ENCODE measurements around the gene SMLR1.

Gene SMLR1

DNA sequence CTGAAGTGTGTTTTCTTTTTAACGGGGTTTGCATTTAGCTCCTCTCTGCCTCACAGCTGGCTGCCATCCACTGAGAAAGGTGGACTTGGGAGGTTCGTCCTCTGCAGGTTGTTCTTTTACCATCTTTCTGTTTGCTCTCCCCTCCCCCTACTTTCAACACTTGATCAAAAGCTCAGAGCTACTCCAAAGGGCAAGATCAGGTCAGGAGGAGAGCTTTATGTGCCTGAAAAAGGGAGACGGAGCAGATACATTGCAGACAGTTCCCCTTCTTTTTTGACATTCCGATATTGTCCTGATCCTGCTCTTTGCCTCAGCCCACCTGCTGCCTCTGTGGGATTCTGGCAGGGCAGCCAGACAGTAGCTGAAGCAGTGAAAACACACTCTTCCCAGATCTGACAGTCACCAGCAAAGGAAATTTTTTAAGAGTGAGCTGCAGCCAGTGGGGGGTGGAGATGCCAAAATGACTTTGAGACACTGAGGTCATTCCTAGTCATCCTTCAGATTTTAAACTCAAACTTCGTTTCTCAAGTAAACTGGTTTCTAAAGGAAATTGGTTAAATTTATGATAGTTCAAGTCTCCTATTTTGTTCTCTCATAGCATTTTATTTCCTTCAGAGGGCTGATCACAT is 26.5 kb downstream of the SMLR1 start:
- no peak for DNase-seq

DNA sequence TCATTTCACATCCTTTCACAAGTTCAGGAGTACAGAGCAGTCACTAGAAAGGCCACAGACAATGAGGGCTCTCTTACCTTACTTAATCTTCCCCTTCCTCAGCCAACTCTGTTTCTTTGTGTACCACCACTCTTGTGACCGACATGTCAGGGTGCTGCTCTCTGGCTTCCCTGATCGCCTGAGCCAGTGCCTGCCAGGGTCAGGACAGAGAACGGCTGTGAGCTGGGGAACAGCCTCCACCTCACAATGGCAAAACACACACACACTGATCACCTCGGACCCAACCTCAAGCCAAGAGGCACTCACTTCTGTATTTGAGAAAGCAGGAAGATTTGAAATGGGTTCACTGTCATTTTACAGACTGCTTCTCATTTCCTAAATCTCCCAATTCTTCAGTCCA is 30.8 kb downstream of the SMLR1 start:
- no peak for DNase-seq

DNA sequence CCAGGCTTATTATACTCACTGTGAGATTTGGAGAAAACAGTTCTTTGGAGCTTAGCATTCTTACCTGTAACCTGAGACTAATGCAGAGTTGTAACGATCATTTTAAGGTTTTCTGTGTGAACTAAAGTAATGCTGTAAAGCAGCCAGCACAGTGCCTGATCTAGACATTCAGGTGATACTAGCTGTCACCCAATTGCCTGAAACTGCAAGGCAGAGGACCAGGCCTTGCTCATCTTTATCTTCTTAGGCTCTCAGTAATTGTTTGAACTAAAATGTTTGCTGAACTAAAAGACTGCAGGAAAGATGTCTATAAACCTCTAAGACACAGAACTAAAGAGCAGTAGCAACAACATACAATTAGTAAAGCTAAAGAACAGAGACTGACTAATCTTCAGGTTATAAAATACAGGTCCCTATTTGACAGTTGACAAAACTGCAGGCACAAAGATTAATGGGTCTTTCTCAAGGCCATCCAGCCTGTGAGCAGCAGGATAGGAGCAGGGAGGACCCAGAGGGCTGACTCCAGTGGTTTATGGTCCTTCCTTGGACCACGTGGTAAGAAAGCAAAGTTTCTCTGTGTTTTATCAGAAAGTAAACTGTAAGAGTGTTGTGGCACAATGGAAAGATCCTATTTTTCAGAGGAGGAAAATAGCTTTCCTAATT is 31.4 kb downstream of the SMLR1 start:
- no peak for DNase-seq

DNA sequence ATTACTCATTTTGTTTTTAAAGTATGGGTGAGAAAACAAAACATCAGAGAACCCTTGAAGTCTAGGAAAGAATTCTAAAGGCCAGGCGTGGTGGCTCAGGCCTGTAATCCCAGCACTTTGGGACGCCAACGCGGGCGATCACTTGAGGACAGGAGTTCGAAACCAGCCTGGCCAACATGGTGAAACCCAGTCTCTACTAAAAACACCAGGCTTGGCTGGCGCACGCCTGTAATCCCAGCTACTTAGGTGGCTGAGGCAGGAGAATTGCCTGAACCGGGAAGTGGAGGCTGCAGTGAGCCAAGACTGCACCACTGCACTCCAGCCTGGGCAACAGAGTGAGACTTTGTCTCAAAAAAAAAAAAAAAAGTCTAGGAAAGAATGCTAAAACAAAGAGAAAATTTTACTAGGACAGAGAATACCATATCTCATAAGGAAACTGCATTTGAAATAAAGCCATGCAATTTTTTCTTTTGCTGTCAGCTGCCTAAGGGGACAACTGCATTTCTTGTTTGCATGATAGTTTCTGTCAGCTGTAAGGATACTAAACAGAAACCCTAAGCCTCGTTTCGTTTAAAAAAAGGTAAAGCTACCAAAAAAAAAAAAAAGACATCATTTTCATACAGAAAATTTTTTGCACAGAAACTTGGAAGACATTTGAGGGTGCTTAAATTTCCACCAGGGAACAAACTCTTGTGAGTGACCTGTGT is 32.1 kb downstream of the SMLR1 start:
- DNase-seq, result no peak

DNA sequence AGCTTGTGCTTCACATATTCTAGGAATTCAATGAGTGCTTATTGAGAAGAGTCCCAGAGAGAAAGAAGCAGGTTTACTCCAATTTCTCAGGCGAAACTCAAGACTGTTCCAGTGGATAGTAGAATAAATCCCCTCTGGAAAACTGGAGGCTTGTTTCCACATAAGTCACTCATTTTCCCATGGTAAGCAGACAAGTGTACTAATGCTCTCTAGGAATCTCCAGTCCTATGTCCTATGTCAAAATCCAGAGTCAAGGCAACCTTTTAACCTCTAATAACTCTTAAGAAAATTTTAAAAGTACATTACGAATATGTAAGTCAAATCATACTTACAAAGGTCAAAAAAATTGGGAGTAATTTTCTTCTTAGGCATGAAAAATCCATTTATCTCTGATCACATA is 35.2 kb downstream of the SMLR1 start:
- DNase-seq, result no peak

DNA sequence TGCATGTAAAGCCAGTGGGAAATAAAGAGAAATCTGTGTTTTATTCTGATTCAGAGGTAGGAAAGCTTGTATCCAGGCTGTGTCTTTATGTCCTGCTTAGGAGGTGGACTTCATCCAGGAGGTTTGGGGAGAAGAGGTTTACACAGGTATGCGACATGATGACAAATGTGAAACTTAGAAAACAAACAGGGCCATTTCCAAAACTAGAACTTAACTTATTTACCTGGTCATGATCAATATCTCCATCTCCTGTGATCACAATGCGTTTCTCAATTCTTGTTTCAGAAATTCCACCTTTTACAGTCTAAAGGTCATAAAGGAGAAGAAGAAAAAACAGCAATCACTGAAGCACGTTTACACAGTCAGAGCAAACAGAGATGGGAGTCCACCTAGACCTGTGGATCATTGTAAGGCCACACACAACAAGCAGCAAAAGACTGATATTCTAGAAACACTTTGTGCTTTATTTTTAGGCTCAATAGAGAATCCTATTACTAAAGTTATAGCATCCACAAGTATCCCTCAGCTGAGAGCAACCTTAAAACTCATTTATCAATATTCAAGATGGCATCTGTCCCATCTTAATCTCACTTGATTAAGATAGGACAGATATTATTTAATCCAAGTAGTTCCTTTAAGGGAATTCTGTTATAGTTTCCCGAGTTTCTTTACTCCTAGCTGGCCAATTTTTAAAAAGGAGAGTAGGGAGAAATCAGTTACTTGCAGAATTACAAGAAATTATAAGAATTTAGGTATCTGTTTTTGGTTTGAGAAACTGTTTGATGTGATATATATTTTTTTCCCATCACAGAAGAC is 36.4 kb downstream of the SMLR1 start:
- DNase-seq, result no peak

DNA sequence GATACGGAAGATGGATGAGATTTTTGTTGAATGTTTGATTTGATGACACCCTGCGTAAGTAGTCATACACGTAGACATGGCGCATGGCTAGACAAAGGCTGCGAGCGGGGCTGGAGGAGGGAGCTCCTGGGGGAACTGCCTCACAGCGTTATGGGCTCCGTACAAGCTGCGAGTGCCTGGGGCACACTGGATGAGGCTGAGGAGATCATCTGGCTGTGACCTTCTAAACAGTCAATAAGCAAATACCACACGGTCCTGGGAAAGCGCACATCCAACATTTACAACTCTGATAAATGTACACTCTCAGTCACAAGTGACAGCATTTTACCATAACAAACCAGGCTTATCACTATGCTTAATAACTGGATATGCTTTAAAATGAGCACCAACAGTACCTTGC is 37.1 kb downstream of the SMLR1 start:
- no peak for DNase-seq

DNA sequence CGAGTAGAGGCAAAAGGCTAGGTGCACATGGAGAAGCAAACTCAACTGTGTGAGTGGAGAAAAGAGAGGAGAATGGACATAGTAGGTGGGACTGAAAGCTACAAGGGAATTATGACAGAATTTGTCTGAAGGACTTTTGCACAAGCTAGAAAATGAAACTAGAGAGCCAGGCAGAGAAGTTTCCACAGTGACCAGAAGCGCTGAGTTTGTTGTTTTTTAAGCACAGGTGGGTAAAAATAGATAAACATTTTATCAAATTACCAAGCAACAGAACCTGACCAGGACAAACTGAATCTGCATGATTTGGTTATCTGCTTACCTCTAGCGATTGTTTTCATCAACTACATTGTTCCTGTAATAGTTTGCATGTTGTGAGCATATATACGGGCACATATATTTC is 38.6 kb downstream of the SMLR1 start:
- DNase-seq, result no peak

DNA sequence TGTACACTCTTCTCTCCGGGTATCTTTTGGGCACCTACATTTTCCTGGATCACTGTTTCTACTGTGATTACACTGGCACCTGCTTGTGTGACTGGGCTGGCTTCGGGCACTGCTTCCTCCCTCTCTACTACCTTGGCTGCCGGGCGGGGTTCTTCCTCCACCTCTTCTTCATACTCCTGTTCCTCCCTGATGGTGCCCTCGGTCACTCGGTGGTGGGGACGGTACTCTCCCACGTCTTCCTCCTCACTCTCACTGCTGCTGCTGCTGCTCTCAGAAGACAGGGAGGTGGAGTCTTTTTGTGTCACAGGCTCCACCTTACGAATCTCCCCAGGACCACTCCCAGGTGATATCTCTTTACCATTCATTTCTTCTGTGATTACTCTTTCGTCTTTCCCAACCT is 42.5 kb downstream of the SMLR1 start:
- DNase-seq, result no peak

DNA sequence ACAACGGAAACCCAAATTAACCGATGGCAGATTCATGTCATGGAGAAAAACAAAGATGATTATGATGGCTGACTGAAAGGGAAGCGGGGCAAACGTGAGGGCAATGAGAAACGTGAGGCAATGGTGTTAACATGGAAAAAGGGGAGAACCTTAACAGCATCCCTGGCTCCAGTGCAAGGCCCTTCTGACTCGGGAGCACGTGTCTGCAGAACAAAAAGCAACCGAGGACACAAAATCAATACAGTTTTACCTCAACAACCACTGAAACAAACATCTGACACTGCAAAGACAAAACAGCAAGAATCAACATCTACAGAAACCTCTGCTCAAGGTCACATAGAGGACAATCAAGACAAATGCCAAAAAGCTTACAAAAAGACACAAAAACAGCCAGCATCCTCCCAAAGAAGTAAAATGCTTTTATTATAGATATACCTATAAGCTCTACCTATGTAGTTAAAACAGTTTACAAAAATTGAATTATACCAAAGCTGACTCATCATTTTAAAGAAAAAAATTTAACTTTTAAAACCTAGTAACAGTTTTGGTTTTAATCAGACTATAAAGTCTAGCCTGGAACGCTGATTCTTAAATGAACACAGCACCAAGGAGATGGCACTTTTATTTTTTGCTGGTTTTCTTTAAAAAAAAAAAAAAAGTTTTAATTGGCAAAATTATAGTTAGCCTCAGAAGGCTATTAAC is 43.1 kb downstream of the SMLR1 start:
- DNase-seq, result no peak

DNA sequence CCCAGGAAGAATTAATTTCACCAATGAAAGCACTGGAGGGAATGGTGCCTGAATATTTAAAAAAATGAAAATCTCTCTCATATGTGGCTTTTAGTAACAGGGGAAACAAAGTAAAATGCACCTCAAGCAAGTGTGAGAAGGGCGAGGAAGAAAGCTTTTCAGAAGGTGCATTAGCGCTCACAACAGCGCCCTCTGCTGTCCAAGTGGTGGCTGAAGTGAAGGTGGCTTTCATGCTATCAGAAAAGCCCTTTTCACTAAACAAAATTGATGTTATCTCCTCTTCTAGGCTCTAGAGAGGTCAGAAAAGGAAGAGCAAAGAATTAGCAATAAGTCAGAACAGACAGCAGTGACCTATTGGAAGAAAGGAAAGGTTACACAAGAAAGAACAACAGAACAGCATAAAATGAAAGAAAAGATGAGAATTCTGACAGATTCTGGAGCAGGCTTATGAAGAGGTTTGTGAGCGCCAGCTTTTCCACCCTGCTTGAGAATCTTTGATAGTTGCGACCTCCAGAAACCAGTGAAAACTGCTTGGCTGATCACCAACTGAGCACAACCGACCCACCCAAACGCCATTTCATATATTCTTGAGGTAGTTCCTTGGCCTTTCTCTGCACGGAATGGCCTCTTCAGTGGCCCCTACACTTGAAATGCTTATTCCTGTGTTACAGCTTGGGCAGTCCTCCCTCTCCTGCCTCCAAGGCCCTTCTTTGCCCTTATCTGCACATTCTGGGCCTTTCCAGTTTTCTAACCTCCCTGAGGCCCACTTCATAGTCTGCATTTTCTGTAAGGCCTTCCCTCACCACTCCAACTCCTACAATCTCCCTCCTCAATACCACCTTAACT is 45.3 kb downstream of the SMLR1 start:
- no peak for DNase-seq

DNA sequence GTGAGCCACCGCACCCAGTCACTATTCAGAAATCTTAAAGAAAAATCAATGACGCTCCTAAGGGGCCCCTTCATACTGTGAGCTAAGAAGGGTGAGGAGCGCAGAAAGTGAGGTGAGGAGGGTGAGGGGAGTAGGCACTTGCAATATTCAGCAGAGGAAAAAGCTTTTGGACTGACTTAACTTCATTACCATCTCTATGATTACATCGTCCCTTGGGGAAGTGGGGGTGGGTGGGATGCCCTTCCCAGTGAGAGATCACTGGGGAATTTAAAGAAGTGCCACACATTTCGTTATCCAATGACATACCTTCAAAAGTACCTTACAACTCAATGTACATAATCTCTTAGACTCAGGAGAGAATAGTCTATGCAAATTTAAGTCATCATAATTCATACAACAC is 46.5 kb downstream of the SMLR1 start:
- no peak for DNase-seq

DNA sequence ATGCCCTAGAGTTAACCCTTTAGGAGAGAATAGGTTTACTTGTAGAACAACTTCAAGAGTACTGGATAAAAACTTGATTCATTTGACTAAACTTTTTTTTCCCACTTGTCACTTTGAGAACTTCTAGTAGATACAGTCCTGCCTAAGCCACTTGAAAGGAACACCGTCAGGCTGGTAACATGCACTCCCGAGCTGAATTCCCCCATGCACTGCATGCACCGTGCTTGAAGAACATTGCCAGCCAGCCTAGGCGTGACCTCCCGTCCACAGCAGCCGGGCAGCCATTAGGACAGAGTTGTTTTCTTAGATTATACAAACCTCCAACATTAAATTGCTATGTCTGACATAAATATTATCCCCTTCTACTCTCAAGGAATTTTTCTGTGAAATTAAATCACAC is 52.6 kb downstream of the SMLR1 start:
- no peak for DNase-seq

DNA sequence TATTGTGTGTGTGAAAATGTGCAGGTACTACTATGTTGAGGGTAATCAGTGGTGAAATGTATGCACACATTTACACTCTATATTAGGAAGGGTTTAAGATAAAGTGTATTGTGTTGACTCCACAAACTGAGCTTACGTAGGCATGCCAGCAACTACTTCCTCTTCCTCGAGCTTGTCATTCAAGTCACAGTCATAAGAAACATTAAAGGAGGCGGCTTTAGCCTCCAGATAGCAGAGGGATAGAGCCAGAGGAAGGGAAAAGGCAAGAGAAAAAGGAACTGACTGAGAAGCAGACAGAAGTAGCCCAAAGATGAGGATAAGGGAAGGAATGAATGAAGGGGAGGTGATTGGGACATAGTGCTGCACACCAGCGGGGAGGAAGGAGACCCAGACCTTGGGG is 55.2 kb downstream of the SMLR1 start:
- DNase-seq, result no peak

DNA sequence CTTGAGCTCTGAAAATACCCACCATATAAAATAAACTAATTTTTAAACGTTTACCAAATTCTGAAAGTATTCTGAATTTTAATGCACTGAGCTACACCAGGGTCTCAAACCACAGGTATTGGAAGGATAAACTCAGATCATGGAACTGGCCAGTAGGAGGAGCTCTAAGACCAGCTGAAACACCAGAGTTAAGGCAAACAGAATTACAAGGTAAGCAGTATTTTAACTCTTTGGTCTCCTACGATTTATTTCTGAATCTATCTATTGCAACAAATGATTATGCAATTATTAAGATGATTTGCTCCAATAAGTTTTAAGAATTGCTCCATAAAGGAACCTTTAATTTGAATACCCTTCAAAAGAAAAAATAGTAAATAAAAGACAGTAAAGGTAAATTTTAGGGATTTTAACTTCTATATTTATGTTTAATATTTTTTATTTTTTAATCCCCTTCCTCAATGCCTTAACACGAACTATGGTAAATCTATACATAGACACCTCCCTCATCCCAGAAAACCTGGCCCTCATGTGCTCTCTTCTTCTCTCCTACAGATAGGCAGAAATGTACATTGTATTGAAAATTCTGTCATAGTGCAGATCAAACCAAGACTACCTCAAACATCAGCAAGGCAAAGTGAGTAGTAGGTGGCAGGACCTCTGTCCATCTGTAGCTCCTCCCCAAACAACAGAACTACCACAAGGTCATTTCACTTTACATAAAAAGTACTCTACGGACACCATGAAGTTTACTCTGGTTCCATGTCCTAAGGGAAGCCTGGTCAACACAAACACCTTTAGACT is 58.4 kb downstream of the SMLR1 start:
- peak; percentile 36 for DNase-seq

All from NCI-H1694 treated with DMSO at 0.1 percent for 48 hours (cell line).